ENCODE results near the gene DPP6.

DPP6 gene

DNA sequence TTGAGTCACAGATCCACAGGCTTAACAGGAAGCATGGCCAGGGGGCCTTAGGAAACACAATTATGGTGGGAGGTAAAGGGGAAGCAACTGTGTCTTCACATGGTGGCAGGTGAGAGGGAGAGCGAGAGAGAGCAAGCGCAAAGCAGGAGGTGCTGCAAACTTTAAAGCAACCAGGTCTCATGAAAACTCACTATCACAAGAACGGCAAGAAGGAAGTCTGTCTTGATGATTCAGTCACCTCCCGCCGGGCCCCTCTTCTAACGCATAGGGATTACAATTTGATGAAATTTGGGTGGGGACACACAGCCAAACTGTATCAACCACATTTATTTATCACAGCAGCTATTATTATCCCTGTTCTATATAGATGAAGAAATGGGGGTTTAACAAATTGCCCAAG, 201.6 kb downstream of the DPP6 start:
- DNase-seq: no peak

- DNase-seq: no peak
Observed at GRCh38 chr7:154255324-154255723, 203.1 kb downstream of the DPP6 start.

- DNase-seq: no peak
Observed at GRCh38 chr7:154256150-154256549, 204.0 kb downstream of the DPP6 start.

DNA sequence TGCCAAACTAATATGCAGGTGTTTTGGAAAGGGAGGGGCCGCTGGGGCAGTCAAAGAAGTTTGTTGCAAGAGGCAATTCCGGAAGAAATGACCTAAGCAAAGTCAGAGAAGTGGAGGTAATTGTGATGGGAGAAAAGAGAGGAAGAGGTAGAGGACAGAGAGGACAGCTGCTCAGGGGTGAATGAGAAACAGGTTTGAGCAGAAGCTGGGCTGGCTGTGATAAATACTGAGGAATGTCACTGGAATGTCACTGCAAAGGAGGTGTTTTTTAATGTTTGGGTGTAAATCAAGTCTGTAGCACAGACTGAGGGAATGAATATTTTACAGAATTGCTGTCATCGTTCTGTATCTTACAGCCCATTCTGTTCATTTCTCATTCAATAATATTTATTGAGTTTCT, 207.2 kb downstream of the DPP6 start:
- no peak for DNase-seq

GRCh38 chr7:154287356-154287755, 235.2 kb downstream of the DPP6 start:
- no peak for DNase-seq

- no peak for DNase-seq
Observed at GRCh38 chr7:154289119-154289518, 236.9 kb downstream of the DPP6 start.

- DNase-seq: no peak
Observed at GRCh38 chr7:154296443-154296842, 244.2 kb downstream of the DPP6 start.

DNA sequence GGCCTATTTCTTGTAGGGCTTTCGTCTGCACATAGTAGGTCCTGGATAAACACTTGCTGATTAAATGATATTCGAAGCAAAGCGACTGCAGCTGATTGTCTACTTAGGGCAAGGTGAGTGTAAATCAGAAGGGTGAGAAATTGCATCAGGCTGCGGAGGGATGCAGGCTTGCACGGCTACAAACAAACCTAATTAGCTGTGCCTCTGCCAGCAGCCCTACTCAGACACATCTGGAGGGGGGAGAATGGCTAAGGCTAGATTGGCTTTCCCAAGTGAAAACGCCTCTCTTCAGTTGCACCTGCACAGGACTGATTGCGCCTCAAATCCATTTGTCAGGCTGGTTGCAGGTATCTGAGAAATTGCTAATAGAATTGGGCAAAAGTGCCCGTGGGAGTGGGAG, 247.5 kb downstream of the DPP6 start:
- no peak for DNase-seq

DNA sequence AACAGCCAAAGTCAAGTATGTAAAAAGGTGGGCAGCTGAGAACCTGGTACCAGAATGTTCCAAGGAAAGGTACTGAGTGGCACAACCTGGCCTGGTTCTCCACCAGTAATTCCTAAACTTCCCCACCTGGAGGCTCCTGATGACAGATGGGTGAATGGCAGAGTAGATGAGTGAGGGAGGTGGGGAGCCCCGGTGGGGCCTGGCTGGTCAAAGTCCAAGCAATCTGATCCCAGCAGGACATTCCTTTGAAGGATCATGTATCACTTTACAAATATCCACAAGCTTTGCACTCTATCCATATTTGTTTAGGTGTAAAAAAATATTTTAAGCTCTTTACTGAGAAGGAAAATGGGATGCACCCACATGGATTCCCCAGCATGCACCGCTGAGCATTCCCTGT, 250.2 kb downstream of the DPP6 start:
- no peak for DNase-seq

DNA sequence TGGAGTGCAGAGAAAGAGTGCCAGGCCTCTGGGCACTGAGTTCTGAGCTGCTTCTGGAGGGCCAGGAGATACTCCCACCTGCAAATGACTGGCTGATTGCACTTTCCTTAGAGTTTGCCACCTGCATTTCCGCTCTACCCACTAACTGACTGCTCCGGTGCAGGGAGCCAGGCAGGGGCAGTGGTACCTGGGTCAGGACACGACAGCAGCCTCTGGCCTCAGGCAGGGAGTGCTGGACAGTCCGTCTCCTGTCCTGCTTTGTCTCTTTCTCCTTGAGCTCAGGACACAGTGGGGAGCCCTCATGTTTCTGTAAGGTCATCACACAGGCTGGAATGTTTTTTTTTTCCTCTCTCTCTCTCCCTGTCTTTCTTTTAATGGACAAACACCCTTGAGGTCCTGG, 252.0 kb downstream of the DPP6 start:
- no peak for DNase-seq

DNA sequence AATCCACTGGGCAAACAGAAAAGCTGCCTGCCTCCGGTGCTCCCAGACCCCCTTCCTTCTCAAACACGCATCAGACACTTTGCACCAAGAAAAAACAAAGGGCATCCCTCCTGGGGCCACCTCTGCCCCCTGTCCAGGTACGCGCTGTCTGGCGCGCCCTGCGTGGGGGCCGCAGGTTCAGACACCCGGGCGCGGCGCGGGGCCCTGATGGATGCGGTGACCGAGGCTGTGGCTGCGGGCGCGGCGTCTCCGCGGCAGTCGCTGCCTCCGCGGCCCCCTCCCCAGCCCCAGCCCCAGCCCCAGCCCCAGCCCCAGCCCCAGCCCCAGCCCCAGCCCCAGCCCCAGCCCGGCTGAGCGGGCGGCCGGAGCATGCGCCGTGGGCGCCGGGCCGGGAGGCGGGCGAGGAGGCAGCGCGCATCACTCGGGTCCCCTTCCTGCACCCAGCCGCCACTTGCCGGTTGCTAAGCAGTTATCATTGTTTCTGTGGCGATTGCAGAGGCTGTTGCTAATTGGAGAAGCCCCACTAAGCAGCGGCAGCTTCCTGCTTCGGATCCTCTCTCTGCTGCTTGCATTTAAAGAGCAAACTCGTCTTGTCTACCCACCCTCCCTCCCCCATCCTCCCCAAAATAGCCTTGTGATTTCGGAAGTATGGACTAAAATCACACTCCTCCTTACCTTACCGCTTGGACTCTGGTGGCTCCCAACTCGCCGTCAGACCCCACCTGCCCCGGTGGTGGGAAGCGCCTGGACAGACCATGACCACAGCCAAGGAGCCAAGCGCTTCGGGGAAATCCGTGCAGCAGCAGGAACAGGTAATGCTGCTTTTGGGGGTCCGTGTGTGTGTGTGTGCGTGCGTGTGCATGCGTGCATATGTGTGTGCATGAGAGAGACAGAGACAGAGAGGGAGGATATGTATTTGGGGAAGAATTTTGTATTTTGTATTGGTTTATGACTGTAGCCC, 252.8 kb downstream of the DPP6 start:
- no peak for DNase-seq

- no peak for DNase-seq
Observed at GRCh38 chr7:154306036-154306435, 253.8 kb downstream of the DPP6 start.

DNA sequence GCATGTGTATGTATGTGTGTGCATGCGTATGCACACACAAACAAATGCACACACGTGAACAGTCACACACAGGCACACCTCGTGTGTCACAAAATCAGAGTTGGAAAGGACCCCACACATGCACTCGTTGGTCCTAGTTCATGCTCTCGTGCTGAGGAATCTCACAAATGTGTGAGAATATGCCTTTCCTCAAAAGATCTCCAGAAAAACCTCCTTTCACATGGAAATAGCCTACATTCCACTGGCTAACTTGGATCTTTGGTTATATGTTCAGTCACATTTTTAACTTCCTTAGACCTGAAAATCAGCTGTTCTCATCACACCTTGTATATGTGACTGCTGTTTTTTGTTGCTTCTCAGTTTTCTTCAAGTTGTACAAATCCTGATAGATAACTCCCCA, 256.7 kb downstream of the DPP6 start:
- no peak for DNase-seq

DNA sequence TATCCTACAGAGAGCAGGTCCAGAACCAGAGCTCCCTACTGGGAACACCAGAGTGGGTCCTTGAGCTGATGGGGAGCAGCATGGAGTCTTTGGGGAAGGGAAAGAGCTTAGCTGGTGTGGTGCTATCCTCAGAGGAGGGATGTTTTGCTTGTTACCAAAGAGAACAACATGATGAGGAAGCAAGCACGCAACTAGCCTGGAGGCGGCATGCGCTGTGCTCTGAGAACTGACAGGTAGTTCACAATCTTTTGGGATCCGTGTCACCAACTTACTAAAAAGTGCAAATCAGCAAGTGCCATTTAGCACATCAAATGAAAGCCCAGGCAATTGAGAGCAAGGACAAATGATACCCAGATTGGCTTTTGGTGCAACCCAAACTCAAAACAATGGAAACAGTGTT, 257.9 kb downstream of the DPP6 start:
- DNase-seq: no peak

GRCh38 chr7:154324196-154324595, 272.0 kb downstream of the DPP6 start:
- DNase-seq: no peak

GRCh38 chr7:154326421-154326820, 274.2 kb downstream of the DPP6 start:
- no peak for DNase-seq

DNA sequence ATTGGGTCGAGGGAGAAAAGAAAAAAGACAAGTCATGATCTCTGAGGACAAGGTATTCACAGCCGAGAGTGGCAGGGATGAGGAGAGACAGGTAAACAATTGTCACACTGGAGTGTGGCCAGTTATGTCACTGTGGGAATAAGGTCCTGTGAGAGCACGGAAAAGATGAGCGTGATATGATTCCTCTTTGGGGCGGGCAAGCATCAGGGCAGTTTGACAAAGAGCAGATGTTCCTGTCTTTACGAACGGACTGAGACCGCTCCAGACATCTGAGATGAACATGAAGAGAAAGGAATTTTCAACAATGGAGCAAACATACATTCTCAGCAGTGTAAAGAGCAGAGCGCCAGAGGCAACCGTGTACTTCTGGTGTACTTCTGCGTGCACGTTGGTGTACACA, 278.1 kb downstream of the DPP6 start:
- DNase-seq: no peak

DNA sequence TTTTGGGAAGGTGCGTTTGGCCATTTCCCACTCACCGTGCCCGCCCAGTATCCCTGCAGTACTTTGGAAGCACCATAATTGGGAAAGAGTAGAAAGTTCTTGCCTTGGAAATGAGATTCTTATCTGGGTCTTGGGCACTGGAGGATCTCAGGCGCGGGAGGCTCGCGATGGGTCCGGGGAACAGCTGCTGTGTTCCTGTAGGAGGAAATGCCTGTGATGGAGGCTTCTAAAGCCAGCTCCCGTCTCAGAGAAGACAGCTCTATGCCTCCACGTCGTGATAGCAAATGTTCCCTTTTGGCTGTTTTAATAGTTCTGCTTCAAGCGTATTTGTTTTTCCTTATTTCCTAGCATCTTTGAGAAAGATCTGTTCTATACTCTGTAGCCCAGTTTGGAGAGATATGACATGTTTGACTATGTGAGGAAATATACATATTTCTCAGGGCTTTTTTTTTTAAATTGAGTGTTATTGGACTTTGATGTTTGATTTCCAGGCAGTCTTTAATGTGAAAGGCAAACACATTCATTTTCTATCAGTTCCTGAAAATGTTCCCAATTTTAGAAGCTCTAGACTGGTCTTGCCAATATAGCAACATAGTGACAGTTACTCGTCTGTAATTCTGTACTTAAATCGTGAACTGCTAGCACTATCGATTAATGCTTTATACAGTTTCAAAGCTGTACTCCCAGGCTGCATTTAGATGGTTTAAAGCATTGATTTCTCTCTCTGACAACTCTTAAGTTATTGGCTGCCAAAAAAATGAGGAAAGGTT, 280.8 kb downstream of the DPP6 start:
- no peak for DNase-seq

GRCh38 chr7:154336295-154336694, 284.1 kb downstream of the DPP6 start:
- DNase-seq: no peak

GRCh38 chr7:154338701-154339506, 286.7 kb downstream of the DPP6 start:
- DNase-seq: no peak

DNA sequence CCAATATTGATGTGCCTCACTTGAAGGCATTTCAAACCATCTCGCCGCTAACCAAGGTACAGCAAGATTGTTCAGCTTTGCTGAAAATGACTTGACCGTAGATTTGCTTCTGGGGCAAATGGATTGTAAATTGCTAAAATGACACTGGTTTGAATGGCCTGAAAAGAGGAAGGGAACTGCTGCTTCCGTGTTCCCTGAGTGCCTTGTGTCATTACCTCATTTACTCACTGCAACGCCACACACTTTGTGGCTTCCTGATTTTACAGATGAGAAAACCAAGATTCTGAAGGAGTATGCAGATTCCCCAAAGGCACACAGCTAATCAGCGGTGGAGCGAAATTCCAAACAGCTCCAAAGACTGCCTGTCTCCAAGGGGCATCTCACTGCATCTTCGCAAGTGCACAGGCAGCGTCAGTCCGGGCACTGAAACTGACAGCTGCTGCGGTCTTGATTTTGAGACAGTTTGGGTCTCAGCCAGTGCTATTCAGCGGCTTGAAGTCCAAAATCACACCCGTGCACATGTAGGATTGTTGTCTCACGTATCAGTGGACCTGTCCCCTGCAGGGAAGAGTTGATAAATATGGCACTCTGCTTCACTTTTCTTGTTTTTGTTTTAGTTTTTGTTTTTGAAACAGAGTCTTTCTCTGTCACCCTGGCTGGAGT, 290.9 kb downstream of the DPP6 start:
- no peak for DNase-seq

GRCh38 chr7:154343778-154344412, 291.7 kb downstream of the DPP6 start:
- DNase-seq: no peak

Measured in CD4-positive, alpha-beta T cell treated with Interleukin-6 for 4 hours (primary cell).